Large intestine (tissue), 3 donors: ENCODE measurements around the gene FOSL2. TPM values are rescaled to one million over a fixed set of nuclear protein-coding genes. Genes with fewer than 3 reads are reported as not detected.
A peak's percentile ranks its signal among the peaks of the same experiment; 100 is the strongest.

Source experiments
- DNase-seq, 2 donors: peaks; one replicate each; pipeline versions ENCODE4 v3.0.0 to v3.0.0-alpha.2; 2013
- H3K27ac ChIP-seq: one replicate; pipeline ENCODE4 v1.5.1; 2013; ENCODE audit warnings: low read length
- H3K27me3 ChIP-seq: 2 replicates; pipeline ENCODE4 v1.6.1; 2013; ENCODE audit warnings: low read length; ENCODE audit not compliant: control insufficient read depth, insufficient read depth
- H3K36me3 ChIP-seq: 2 replicates; pipeline ENCODE4 v1.6.1; 2013; ENCODE audit warnings: low read length; ENCODE audit not compliant: control insufficient read depth, insufficient read depth
- H3K4me1 ChIP-seq: one replicate; pipeline ENCODE4 v1.6.1; 2013; ENCODE audit warnings: low read length; ENCODE audit not compliant: control insufficient read depth, insufficient read depth
- H3K4me3 ChIP-seq: one replicate; pipeline ENCODE4 v1.5.1; 2013; ENCODE audit warnings: low read length
- H3K9me3 ChIP-seq: one replicate; pipeline ENCODE4 v1.6.1; 2013; ENCODE audit warnings: mild to moderate bottlenecking, low read depth, low read length, moderate library complexity; ENCODE audit not compliant: control insufficient read depth
- WGBS: methylation state at CpG from one replicate; pipeline ENCODE4 v1.1.5; 2013; ENCODE audit warnings: low lambda C conversion rate; ENCODE audit not compliant: insufficient coverage; 5-methylcytosine and 5-hydroxymethylcytosine counted together
- polyA plus RNA-seq: library from polyadenylated mRNA; unstranded; fragments of 120-200 nt; gene quantifications from one replicate; pipeline ENCODE4 v1.2.1, GENCODE V29; 2013

FOSL2 gene
- polyA plus RNA-seq, 1 donor: 57.5 TPM

DNA sequence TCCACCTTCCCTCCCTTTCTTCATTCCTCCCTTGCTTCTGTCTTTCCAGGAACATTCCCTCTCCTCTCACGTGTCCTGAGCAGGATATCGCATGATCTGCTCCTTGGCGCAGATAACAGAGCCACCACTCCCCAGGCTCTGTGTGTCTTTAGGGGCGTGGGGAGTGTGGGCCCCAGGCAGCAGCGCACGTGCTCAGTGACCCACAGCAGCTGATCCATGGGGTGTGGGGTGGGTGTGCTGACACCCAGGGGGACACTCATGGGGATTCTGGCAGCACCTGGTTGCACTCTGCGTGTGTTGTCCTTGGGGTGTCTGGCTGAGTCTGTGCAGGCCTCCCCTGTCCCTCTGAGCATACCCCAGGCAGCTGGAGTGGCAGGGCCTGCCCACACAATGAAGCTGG lies 9.9 kb upstream of the FOSL2 start:
- no CpG with 5 or more reads among the region's 7 CpGs for WGBS
- H3K27me3 ChIP-seq: no peaks in the 10 kb centered on the region
- no peak overlapping the region for H3K4me3 ChIP-seq
- H3K4me1 ChIP-seq: peaks cover 58% of the 10 kb centered on the region
- peak; percentile 74 to 87 for DNase-seq
- H3K27ac ChIP-seq: peak overlapping the region; percentile 89
- no peaks in the 10 kb centered on the region for H3K9me3 ChIP-seq
- H3K36me3 ChIP-seq: no peaks in the 10 kb centered on the region

DNA sequence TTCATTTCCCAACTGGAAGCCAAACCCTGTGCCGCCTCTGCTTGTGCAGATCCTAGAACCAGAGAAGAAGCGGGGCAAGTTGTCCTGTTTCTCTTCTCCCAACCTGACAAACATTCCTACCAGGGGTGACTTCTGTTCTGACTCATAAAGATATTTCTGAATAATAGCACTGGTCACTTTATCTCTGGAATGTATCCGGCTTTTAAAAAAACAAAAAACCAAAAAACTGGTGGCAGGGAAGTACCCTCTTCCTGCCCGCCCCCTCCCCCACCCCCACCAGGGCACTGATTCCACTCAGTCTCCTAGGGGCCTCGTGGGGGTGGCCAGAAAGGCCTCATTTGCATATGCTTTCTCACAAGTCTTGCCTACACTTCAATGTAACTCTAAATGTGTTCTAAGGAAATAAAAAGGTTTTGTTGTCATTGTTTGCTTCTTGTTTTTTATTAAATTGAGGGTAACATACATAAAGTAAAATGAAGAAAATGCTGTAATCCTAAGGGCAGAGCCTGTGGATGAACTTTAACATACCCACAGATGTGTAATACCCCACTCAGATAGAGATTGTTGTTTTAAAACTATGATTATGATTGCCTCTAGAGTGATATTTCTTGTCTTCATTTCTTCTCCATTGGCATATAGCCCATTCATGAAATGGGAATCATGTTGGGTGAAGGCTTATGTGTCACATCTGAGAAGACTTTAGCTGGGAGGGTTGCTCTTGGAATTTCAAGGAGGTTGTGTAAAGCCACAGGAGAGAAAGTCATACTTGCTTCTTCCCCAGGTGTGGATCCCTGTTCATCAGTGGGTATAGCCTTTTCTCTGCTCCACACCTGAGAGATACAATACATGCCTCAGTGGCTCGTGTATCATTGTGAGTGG lies 5.3 kb upstream of the FOSL2 start:
- H3K4me1 ChIP-seq: peaks cover 23% of the 10 kb centered on the region
- no peaks in the 10 kb centered on the region for H3K9me3 ChIP-seq
- no peak overlapping the region for H3K27ac ChIP-seq
- no CpG with 5 or more reads among the region's 6 CpGs for WGBS
- DNase-seq: no peak
- no peaks in the 10 kb centered on the region for H3K27me3 ChIP-seq
- no peaks in the 10 kb centered on the region for H3K36me3 ChIP-seq
- no peak overlapping the region for H3K4me3 ChIP-seq

DNA sequence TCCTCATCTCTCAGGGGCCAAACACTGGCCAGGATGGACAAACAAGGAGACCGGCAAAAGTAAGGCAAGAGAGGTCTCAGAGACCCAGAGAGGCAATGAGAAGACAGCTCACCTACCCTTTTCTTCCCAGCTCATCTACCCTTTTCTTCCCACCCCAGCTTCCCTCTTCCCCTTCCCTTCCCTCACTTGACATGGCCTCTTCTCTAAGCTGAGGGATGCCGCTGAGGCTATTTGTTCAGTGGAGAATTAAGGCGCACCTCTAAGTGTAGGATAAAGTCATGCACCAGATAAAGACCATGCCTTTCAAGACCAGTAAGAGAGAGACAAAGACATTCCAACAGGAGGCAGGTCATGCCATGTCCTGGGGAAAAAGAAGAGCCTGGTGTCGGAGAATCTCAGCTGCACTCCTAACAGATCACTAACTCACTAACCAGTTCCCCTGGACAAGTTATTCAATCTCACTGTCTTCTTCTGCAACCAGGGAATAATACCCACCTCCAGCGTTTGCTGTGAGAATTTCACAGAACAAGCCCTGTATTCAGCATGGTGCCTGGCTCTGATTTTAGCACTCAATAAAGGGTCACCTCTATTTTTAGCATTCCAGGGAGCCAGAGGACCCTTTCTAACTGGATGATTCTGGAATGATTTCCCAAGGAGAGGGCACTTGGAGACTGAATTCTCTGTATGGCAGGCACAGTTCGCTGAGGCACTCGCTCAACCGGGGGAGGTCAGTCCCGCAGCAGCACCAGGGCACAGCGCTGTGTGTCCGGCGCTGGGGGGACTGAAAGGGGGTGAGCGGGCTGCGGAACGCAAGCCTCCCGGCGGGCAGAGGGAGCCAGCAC lies 3.0 kb upstream of the FOSL2 start:
- no peak for DNase-seq
- H3K36me3 ChIP-seq: no peaks in the 10 kb centered on the region
- peak overlapping the region; percentile 62 for H3K4me3 ChIP-seq
- H3K9me3 ChIP-seq: no peaks in the 10 kb centered on the region
- H3K27ac ChIP-seq: peak overlapping the region; percentile 96
- H3K4me1 ChIP-seq: peaks cover 11% of the 10 kb centered on the region
- no peaks in the 10 kb centered on the region for H3K27me3 ChIP-seq
- no CpG with 5 or more reads among the region's 17 CpGs for WGBS

DNA sequence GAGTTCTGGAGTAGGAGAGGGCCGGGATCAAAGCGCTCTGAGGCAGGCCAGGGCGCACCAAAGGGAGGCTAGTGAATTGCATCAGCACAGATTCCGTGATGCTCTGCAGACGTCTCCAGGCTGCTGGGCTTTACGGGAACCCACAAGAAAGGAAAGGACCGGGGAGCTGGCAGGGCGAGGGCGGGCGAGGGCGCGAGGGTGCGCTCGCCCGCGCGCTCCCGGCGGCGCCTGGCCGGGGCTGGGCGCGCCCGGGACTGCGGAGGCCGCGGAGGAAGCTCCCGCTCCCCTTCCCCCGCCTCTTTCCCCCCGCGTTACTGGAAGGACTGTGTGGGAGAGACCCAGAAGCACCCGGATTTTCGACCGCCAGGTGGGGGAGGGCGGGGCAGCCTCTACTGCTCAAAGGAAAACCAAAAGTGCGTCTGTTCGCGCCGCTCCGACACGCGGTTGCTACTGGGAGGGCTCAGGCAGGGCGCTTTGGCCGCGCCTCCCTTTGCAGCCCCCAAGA lies 2.4 kb upstream of the FOSL2 start:
- no CpG with 5 or more reads among the region's 45 CpGs for whole genome bisulfite sequencing
- H3K36me3 ChIP-seq: no peaks in the 10 kb centered on the region
- DNase-seq: peak; percentile 85 to 95
- no peaks in the 10 kb centered on the region for H3K27me3 ChIP-seq
- no peaks in the 10 kb centered on the region for H3K9me3 ChIP-seq
- H3K4me1 ChIP-seq: peaks cover 11% of the 10 kb centered on the region
- peak overlapping the region; percentile 96 for H3K27ac ChIP-seq
- H3K4me3 ChIP-seq: peak overlapping the region; percentile 62

DNA sequence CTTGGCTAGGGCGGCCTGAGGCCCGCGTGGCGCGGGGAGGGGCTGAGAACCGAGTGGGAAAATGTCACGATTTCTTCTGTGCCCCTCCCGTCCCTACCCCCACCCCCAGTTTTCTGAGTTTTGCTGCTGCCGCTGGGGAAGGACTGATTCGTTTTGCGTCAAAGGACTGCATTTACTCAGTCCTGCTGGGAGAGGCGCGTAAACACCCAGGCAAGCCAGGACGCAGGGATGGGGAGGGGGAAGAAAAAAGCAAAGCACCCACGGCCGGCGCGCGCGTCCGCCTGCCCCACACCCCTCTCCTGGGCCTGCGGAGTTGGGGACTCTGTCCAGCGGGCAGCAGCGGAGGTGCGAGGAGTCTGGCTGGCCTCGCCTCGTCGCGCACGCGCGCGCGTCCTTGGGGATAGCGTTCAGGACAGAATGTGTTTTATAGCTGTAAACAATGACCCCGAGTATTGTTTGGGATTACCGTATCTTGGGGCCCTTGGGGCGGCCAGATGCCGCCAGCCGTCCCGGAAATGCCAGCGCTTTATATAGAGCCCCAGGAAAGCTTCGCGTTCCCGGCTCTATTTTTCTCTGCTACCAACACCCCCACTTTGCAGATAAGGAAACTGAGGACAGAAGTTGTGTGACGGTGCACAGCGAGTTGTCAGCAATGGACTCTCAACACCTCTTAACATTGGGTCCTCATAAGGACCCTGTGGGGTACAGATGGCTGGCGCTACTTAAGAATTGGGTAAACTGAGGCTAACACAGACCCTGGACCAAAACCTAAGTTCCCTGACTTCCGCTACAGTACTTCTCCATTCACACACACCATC lies 1.7 kb upstream of the FOSL2 start:
- H3K4me1 ChIP-seq: peaks cover 11% of the 10 kb centered on the region
- H3K36me3 ChIP-seq: no peaks in the 10 kb centered on the region
- H3K27ac ChIP-seq: peak overlapping the region; percentile 96
- no peaks in the 10 kb centered on the region for H3K9me3 ChIP-seq
- WGBS: no CpG with 5 or more reads among the region's 49 CpGs
- peak overlapping the region; percentile 62 for H3K4me3 ChIP-seq
- DNase-seq: peak; percentile 68 to 88
- no peaks in the 10 kb centered on the region for H3K27me3 ChIP-seq

DNA sequence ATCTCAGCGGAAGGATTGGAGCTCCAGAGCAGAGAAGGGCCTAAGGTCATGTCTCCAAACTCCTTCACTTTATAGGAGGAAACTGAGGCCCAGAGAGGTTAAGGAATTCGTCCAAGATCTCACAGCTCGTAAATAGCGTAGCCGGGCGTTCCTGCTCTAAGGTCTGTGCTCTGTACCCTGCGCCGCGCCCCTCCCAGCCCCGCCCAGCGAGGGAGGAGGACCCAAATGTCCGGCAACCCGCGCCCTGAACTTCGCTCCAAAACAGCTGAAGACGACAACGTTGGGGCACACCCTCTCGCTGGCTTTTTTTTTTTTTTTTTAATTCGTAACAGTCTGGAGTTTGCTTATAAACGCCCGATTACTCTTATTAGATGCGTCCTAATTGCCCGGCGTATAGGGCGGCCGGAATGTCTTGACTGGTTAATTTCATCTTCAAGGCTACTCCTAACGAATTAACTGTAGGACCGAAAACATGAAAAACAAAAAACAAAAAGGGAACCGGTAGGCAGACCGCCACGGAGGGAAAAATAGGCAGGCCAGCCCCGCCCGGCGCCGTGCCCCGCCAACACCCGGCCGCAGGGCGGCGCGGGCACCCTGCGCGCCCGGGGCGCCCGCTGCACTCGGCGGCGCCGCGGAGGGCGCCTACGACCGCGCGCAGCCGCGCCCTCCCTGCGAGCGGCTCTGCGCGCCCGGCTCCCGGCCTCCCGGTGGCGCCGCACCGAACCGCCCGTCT lies 928 bp upstream of the FOSL2 start:
- H3K4me3 ChIP-seq: peak overlapping the region; percentile 62
- peak overlapping the region; percentile 96 for H3K27ac ChIP-seq
- peaks cover 11% of the 10 kb centered on the region for H3K4me1 ChIP-seq
- no peaks in the 10 kb centered on the region for H3K36me3 ChIP-seq
- DNase-seq: peak; percentile 95 to 97
- no peaks in the 10 kb centered on the region for H3K27me3 ChIP-seq
- 0% methylated on average over 3 of the region's 70 CpGs for WGBS
- no peaks in the 10 kb centered on the region for H3K9me3 ChIP-seq

DNA sequence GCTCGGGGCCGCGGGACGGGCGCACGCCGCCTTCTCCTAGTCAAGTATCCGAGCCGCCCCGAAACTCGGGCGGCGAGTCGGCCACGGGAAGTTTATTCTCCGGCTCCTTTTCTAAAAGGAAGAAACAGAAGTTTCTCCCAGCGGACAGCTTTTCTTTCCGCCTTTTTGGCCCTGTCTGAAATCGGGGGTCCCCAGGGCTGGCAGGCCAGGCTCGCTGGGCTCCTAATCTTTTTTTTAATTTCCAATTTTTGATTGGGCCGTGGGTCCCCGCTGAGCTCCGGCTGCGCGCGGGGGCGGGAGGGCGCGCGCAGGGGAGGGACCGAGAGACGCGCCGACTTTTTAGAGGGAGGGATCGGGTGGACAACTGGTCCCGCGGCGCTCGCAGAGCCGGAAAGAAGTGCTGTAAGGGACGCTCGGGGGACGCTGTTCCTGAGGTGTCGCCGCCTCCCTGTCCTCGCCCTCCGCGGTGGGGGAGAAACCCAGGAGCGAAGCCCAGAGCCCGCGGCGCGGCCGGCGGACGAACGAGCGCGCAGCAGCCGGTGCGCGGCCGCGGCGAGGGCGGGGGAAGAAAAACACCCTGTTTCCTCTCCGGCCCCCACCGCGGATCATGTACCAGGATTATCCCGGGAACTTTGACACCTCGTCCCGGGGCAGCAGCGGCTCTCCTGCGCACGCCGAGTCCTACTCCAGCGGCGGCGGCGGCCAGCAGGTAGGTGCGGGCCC lies 617 bp downstream of the FOSL2 start:
- H3K4me1 ChIP-seq: peaks cover 22% of the 10 kb centered on the region
- peak overlapping the region; percentile 88 for H3K4me3 ChIP-seq
- peaks cover 3% of the 10 kb centered on the region for H3K36me3 ChIP-seq
- no peaks in the 10 kb centered on the region for H3K27me3 ChIP-seq
- peak in 1 of 2 donors; percentile 72 for DNase-seq
- H3K9me3 ChIP-seq: no peaks in the 10 kb centered on the region
- no CpG with 5 or more reads among the region's 81 CpGs for WGBS
- peak overlapping the region; percentile 96 for H3K27ac ChIP-seq

DNA sequence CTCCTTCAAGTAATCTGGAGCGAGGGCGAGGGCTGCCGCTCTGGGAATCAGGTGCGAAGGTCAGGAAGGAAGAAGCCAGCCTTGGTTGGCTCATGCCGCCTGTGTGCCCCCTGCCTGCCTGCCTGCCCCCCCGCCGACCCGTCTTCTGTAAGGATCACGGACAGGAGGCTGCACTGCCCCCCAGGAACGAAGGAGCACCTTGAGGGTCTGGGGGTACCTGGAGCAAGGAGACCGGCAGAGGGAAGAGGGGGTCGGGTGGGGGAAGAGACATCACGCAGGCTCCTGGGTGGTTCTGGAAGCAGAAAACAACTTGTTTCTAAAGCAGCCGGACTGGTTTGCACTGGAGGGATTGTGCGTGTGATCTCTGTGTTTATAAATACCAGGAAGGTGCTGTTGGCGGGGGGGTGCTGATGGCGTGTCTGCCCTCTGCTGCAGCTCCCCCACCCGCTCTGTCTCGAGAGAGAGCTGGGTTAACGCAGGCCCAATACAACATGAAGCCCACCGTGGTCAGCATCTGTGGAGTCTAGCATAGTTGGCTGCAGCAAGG lies 1.7 kb downstream of the FOSL2 start:
- H3K4me3 ChIP-seq: peak overlapping the region; percentile 88
- no peaks in the 10 kb centered on the region for H3K9me3 ChIP-seq
- peaks cover 8% of the 10 kb centered on the region for H3K36me3 ChIP-seq
- peaks cover 33% of the 10 kb centered on the region for H3K4me1 ChIP-seq
- peak in 1 of 2 donors; percentile 76 for DNase-seq
- no CpG with 5 or more reads among the region's 21 CpGs for WGBS
- no peaks in the 10 kb centered on the region for H3K27me3 ChIP-seq
- peak overlapping the region; percentile 96 for H3K27ac ChIP-seq

DNA sequence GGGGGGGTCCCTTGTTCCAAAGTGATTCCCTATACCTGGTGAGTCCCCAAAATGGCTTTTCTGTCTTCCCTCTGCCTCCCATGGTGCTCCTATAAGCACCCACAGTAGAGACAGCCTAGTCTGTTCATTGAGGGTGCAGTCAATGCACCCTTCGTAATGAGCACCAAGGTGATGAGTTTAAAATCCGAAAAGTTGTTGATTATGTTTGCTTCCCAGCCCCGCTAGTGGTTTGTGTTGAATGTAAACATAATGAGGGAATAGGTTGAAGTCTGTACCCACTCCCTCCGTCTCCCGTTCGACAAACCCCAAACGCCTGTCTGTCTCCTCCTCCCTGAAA lies 2.3 kb downstream of the FOSL2 start:
- peak overlapping the region; percentile 96 for H3K27ac ChIP-seq
- peak overlapping the region; percentile 88 for H3K4me3 ChIP-seq
- peak in 1 of 2 donors; percentile 42 for DNase-seq
- no CpG with 5 or more reads among the region's 7 CpGs for WGBS
- peaks cover 35% of the 10 kb centered on the region for H3K4me1 ChIP-seq
- peaks cover 12% of the 10 kb centered on the region for H3K36me3 ChIP-seq
- H3K9me3 ChIP-seq: no peaks in the 10 kb centered on the region
- H3K27me3 ChIP-seq: no peaks in the 10 kb centered on the region
